ENCODE results near the gene PTPRT. TPM values are rescaled to one million over a fixed set of nuclear protein-coding genes. Genes with fewer than 3 reads are reported as not detected.

Gene PTPRT
- total RNA-seq, 6 donors from 2014 or later = 0.20 to 7.1 (median 3.8) TPM

GRCh38 chr20:42650191-42650746 is 539.4 kb downstream of the PTPRT start:
- no peaks in the 10 kb centered on the region for H3K27me3 ChIP-seq
- DNase-seq (no peak), ATAC-seq (ENCODE audit: low FRiP score in 2 of 2) (no peak)
- TF ChIP-seq, protein P1, sequence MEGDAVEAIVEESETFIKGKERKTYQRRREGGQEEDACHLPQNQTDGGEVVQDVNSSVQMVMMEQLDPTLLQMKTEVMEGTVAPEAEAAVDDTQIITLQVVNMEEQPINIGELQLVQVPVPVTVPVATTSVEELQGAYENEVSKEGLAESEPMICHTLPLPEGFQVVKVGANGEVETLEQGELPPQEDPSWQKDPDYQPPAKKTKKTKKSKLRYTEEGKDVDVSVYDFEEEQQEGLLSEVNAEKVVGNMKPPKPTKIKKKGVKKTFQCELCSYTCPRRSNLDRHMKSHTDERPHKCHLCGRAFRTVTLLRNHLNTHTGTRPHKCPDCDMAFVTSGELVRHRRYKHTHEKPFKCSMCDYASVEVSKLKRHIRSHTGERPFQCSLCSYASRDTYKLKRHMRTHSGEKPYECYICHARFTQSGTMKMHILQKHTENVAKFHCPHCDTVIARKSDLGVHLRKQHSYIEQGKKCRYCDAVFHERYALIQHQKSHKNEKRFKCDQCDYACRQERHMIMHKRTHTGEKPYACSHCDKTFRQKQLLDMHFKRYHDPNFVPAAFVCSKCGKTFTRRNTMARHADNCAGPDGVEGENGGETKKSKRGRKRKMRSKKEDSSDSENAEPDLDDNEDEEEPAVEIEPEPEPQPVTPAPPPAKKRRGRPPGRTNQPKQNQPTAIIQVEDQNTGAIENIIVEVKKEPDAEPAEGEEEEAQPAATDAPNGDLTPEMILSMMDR (IDR thresholded peaks at IDR 0.05) = no peak
- TF ChIP-seq POLR2AphosphoS5 (IDR thresholded peaks at IDR 0.05) (no peak), EP300 (IDR thresholded peaks at IDR 0.05) (no peak), POLR2A (IDR thresholded peaks at IDR 0.05) (no peak)
- H3K4me1 ChIP-seq = no peaks in the 10 kb centered on the region
- H3K9me3 ChIP-seq = no peaks in the 10 kb centered on the region
- H3K4me3 ChIP-seq = no peak overlapping the region
- H3K36me3 ChIP-seq = no peaks in the 10 kb centered on the region
- no peak overlapping the region for H3K27ac ChIP-seq

DNA sequence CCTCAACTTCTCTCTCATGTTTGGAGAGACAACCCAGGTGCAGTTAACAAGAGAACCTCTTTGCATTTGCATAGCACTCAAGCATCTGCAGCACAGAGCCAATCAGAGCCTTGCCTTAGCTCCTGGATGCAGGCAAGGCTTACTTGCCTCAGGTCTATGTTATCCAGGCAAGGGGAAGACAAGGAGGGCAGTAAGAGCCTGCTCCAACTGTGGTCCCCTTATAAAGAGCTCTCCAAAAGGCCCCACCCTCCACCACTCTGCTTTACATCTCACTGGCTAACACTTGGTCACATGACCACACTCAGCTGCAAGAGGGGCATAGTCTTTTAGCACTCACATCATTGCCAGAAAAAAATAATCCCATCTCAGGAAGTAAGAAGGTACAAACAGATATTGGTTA is 540.0 kb downstream of the PTPRT start:
- no peak overlapping the region for H3K27ac ChIP-seq
- DNase-seq (no peak), ATAC-seq (ENCODE audit: low FRiP score in 2 of 2) (no peak)
- no peaks in the 10 kb centered on the region for H3K4me1 ChIP-seq
- H3K9me3 ChIP-seq = no peaks in the 10 kb centered on the region
- no peaks in the 10 kb centered on the region for H3K36me3 ChIP-seq
- H3K4me3 ChIP-seq = no peak overlapping the region
- TF ChIP-seq POLR2A (IDR thresholded peaks at IDR 0.05) (no peak), POLR2AphosphoS5 (IDR thresholded peaks at IDR 0.05) (no peak), EP300 (IDR thresholded peaks at IDR 0.05) (no peak)
- TF ChIP-seq, protein P1 (IDR thresholded peaks at IDR 0.05) = no peak
- H3K27me3 ChIP-seq = no peaks in the 10 kb centered on the region

DNA sequence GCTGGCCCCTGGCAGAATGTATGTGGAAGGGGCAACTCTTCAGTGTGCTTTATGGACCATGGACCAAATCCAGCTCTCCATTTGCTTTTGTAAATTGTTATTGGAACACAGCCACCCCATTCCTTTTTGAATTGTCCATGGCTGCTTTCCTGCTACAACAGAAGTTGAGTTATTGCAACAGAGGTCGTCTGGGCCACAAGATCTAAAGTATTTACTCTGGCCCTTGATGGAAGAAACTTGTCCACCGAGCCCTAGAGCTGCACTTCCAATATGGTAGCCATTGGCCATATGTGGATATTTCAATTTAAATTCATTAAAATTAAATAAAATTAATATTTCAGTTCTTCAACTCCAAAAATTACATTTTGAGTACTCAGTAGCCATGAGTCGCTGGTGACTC is 543.5 kb downstream of the PTPRT start:
- H3K27me3 ChIP-seq = no peaks in the 10 kb centered on the region
- H3K36me3 ChIP-seq = no peaks in the 10 kb centered on the region
- no peaks in the 10 kb centered on the region for H3K9me3 ChIP-seq
- DNase-seq (no peak), ATAC-seq (ENCODE audit: low FRiP score in 2 of 2) (no peak)
- H3K4me3 ChIP-seq = no peak overlapping the region
- TF ChIP-seq EP300 (IDR thresholded peaks at IDR 0.05) (no peak), POLR2A (IDR thresholded peaks at IDR 0.05) (no peak), POLR2AphosphoS5 (IDR thresholded peaks at IDR 0.05) (no peak)
- TF ChIP-seq, protein P1 (IDR thresholded peaks at IDR 0.05) = no peak
- 44 to 53% methylated on average over 3 of the region's 3 CpGs for WGBS, 2 donors
- H3K27ac ChIP-seq = no peak overlapping the region
- no peaks in the 10 kb centered on the region for H3K4me1 ChIP-seq

DNA sequence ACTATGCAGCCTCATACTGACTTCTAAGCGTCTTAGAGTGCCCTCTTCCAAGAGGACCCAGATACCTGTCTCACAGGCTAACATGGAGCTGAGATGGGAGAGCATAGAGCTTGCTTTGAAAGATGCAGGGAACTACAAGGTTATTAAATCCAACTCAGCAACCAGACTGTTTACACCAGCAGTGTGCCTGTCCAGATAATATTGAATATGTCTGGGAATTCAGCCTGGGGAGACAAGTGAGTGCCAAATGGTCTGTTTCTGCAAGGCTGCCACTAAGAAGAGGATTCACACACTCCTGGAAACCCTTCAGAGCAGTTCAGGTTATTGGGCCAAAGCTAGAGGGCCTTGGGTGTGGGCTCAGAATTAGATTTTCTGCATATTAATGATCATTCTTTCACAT is 547.8 kb downstream of the PTPRT start:
- H3K36me3 ChIP-seq = no peaks in the 10 kb centered on the region
- H3K27me3 ChIP-seq = no peaks in the 10 kb centered on the region
- no peak for TF ChIP-seq POLR2AphosphoS5 (IDR thresholded peaks at IDR 0.05)
- no peak for TF ChIP-seq EP300 (IDR thresholded peaks at IDR 0.05)
- H3K4me3 ChIP-seq = no peak overlapping the region
- DNase-seq (no peak), ATAC-seq (ENCODE audit: low FRiP score in 2 of 2) (no peak)
- H3K9me3 ChIP-seq = no peaks in the 10 kb centered on the region
- no peaks in the 10 kb centered on the region for H3K4me1 ChIP-seq
- WGBS, 2 donors = 57 to 86% methylated on average over 1 of the region's 1 CpG
- H3K27ac ChIP-seq = no peak overlapping the region

DNA sequence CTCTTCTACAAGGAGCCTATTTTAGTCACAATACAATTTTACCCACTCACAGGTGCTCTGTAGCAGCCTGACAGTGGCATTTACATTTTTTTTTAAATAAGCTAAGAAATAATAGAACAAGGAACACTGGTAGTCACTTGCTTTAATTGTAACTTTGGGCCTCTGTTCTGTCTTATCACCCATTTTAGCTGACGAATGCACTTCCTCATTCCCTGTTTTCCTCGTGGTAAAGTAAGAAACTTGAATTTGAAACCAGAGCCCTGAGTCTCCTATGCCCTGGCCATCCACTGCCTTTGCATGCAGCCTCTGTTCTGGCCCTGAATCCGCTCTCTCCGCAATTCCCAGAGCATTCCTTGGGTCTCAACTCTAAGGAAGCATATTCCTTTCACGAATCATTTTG is 550.6 kb downstream of the PTPRT start:
- ATAC-seq (ENCODE audit: low FRiP score in 2 of 2) = no peak
- H3K27ac ChIP-seq = no peak overlapping the region
- no peaks in the 10 kb centered on the region for H3K4me1 ChIP-seq
- TF ChIP-seq, protein P1 (IDR thresholded peaks at IDR 0.05) = no peak
- no peak overlapping the region for H3K4me3 ChIP-seq
- H3K27me3 ChIP-seq = no peaks in the 10 kb centered on the region
- no peaks in the 10 kb centered on the region for H3K9me3 ChIP-seq
- no peaks in the 10 kb centered on the region for H3K36me3 ChIP-seq
- no peak for DNase-seq
- 60 to 63% methylated on average over 5 of the region's 5 CpGs for WGBS, 2 donors
